Smooth muscle cell (in vitro differentiated cells): ENCODE data around the gene TUBB. TPM values are rescaled to one million over a fixed set of nuclear protein-coding genes. Genes with fewer than 3 reads are reported as not detected.
"Not testable (repeated sequence)": the region's sequence is repeated elsewhere in the genome, so short reads cannot be mapped to it uniquely, and the experiment has no call there.

Source experiments
- DNase-seq: peaks from one replicate; lab custom pipeline; 2025; ENCODE audit not compliant: unreplicated experiment; lab: John Stamatoyannopoulos, UW
- H2AFZ ChIP-seq: fragments of 200-600 bp; sonication (generic); 2 replicates; pipeline ENCODE4 v1.6.0; 2016; ENCODE audit warnings: antibody characterized with exemption, low read depth, mild to moderate bottlenecking
- H3F3A ChIP-seq: fragments of 200-600 bp; sonication (generic); 2 replicates; pipeline ENCODE4 v1.6.0; 2017; ENCODE audit warnings: antibody characterized with exemption, low read depth
- H3K27ac ChIP-seq: fragments of 200-600 bp; sonication (generic); 2 replicates; pipeline ENCODE4 v1.5.1; 2016; ENCODE audit warnings: low read depth, mild to moderate bottlenecking
- H3K27me3 ChIP-seq: fragments of 200-600 bp; sonication (generic); 2 replicates; pipeline ENCODE4 v1.6.1; 2016; ENCODE audit warnings: low read depth, mild to moderate bottlenecking
- H3K36me3 ChIP-seq: fragments of 200-600 bp; sonication (generic); 2 replicates; pipeline ENCODE4 v1.5.1; 2016; ENCODE audit warnings: low read depth
- H3K4me1 ChIP-seq: fragments of 200-600 bp; sonication (generic); 2 replicates; pipeline ENCODE4 v1.5.1; 2016; ENCODE audit warnings: low read depth
- H3K4me2 ChIP-seq: fragments of 200-600 bp; sonication (generic); 2 replicates; pipeline ENCODE4 v1.6.0; 2016; ENCODE audit warnings: mild to moderate bottlenecking
- H3K4me3 ChIP-seq: fragments of 200-600 bp; sonication (generic); 2 replicates; pipeline ENCODE4 v1.5.1; 2016; ENCODE audit warnings: mild to moderate bottlenecking
- H3K79me2 ChIP-seq: fragments of 200-600 bp; sonication (generic); 2 replicates; pipeline ENCODE4 v1.6.0; 2016; ENCODE audit warnings: low read depth, mild to moderate bottlenecking
- H3K9ac ChIP-seq: fragments of 200-600 bp; sonication (generic); 2 replicates; pipeline ENCODE4 v1.6.0; 2016; ENCODE audit warnings: low read depth
- H3K9me3 ChIP-seq: fragments of 200-600 bp; sonication (generic); replicated peaks from 2 replicates; pipeline ENCODE4 v1.5.1; 2016; ENCODE audit warnings: low read depth
- H4K20me1 ChIP-seq: fragments of 200-600 bp; sonication (generic); 2 replicates; pipeline ENCODE4 v1.6.0; 2016; ENCODE audit warnings: low read depth
- CTCF ChIP-seq: fragments of 200-600 bp; sonication (generic); IDR thresholded peaks from 2 replicates; pipeline ENCODE4 v1.5.1; 2017; ENCODE audit warnings: borderline replicate concordance, mild to moderate bottlenecking, antibody characterized with exemption; ENCODE audit not compliant: insufficient read depth, poor library complexity, severe bottlenecking
- WGBS: methylation state at CpG from one replicate; pipeline ENCODE4 v1.1.7; 2016; ENCODE audit warnings: low lambda C conversion rate; 5-methylcytosine and 5-hydroxymethylcytosine counted together
- polyA plus RNA-seq: library from polyadenylated mRNA; unstranded; fragments of >200 nt; fragmentation: Nextera tagmentation; extraction: Ambion mirVana; gene quantifications from 2 replicates; pipeline ENCODE4 v1.2.1, GENCODE V29; 2016
- total RNA-seq: library from RNA; depleted of rRNA; stranded (reverse); fragments of >200 nt; gene quantifications from 2 replicates; pipeline ENCODE4 v1.2.3, GENCODE V29; 2014

The TUBB gene
- total and polyA plus RNA-seq, 2 experiments from 2014 or later = 1,009 to 1,039 TPM

DNA sequence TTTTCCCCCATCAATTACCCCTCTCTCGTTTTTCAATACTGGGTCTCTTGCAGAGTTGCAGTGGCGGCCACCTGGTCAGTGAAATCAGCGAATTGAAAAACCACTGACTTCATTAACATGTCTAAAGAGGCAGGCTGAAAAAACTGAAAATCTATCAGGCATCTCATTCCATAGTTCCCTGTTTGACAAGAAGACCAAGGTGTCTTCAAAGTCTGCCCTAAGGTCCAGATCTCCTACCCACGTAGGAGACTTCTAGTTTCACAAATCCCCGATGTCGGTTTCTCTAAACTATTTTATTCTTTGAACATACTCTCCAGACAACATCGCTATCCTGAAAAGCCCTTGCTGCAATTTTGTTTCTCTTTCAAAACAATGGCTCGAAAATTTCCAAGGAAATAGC, 796 bp upstream of the TUBB start:
- H3K4me3 ChIP-seq = peak overlapping the region; percentile 83
- peak overlapping the region; percentile 23 for H2AFZ ChIP-seq
- H3F3A ChIP-seq = peaks cover 29% of the 10 kb centered on the region
- peak overlapping the region; percentile 78 for H3K27ac ChIP-seq
- peaks cover 31% of the 10 kb centered on the region for H3K4me1 ChIP-seq
- no peaks in the 10 kb centered on the region for H3K9me3 ChIP-seq
- no peak for TF ChIP-seq CTCF
- no peak for DNase-seq
- no peaks in the 10 kb centered on the region for H3K27me3 ChIP-seq
- H3K4me2 ChIP-seq = peak overlapping the region; percentile 84
- peaks cover 64% of the 10 kb centered on the region for H3K79me2 ChIP-seq
- H3K36me3 ChIP-seq = no peaks in the 10 kb centered on the region
- H4K20me1 ChIP-seq = peaks cover 32% of the 10 kb centered on the region
- 10% methylated on average over 8 of the region's 8 CpGs for WGBS
- peak overlapping the region; percentile 52 for H3K9ac ChIP-seq

DNA sequence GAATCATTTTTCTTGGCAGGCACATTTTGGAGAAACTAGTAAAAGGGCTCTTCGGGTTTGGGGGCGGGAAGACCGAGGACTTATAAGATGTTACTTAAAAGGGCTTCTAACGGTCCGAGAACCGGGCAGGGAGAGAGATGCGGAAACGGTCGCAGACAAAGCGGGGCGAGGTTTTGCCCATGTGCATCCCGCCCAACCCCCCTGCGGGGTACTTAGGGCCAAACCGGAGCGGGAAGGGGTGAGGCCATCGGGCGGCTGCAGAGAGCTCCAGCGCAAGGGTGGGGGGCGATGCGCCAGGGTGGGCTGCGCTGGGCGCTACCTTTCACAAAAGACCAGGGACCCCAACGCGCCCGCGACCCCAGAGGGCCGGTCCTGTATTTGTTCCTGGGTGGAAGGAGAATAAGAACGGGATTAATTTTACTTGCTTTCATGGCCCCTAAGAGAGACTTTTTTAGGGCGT, 616 bp downstream of the TUBB start:
- no peak for TF ChIP-seq CTCF
- 0% methylated on average over 18 of the region's 29 CpGs for WGBS
- Histone ChIP-seq H2AFZ (no peak overlapping the region), H3K27ac (peak overlapping the region; percentile 93), H3F3A (peaks cover 43% of the 10 kb centered on the region), H3K9ac (peak overlapping the region; percentile 80), H3K9me3 (no peaks in the 10 kb centered on the region), H3K79me2 (peaks cover 67% of the 10 kb centered on the region), H3K27me3 (no peaks in the 10 kb centered on the region), H3K36me3 (no peaks in the 10 kb centered on the region), H3K4me1 (peaks cover 36% of the 10 kb centered on the region), H4K20me1 (peaks cover 46% of the 10 kb centered on the region), H3K4me2 (peak overlapping the region; percentile 84), H3K4me3 (peak overlapping the region; percentile 83)
- DNase-seq = no peak

DNA sequence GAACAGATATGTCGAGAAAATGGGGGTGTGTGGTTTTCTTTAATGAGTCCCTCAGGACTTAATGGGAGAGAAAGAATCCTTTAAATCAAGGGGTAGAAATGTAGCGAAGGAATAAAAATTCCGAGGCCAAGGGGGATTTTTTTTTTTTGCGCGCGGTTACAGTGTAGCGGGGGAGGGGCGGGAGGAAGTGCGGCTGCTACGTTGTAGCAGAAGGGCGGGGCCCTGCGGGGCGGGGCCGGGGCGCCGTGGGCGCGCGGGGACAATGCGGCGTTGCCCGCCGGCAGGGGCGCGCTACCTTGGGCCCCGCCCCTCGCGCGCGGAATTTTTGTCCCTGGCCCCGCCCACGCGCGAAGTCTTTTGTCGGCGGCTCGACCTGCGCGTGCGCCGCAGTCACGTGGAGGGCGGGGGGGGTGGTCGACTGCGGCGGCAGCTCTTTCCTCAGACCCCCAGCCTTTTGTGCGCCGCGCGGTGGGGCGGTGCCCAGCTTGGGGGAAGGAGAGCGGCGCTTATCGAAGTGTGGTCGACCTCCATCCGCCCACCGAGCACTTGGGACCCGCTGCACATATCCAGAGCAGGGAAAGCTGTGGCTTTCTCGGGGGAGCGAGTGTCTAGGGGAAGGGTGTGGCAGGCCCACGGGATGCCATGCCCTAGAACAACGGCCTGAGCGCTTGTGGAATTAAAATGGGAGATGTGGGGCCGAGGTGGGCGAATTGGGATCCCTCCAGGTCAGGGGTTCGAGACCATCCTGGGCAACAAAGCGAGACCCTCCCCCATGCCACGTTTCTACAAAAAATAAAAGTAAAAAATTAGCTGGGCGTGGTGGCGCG, 1.3 kb downstream of the TUBB start:
- peaks cover 47% of the 10 kb centered on the region for H3F3A ChIP-seq
- peaks cover 63% of the 10 kb centered on the region for H3K79me2 ChIP-seq
- peak; percentile 81 for DNase-seq
- peak overlapping the region; percentile 93 for H3K27ac ChIP-seq
- peaks cover 30% of the 10 kb centered on the region for H3K4me1 ChIP-seq
- H3K36me3 ChIP-seq = no peaks in the 10 kb centered on the region
- peak overlapping the region; percentile 84 for H3K4me2 ChIP-seq
- no peaks in the 10 kb centered on the region for H3K27me3 ChIP-seq
- no peaks in the 10 kb centered on the region for H3K9me3 ChIP-seq
- peaks cover 51% of the 10 kb centered on the region for H4K20me1 ChIP-seq
- H2AFZ ChIP-seq = no peak overlapping the region
- H3K9ac ChIP-seq = peak overlapping the region; percentile 92
- peak; percentile 42 for TF ChIP-seq CTCF
- H3K4me3 ChIP-seq = peak overlapping the region; percentile 83
- 3% methylated on average over 34 of the region's 71 CpGs for WGBS

DNA sequence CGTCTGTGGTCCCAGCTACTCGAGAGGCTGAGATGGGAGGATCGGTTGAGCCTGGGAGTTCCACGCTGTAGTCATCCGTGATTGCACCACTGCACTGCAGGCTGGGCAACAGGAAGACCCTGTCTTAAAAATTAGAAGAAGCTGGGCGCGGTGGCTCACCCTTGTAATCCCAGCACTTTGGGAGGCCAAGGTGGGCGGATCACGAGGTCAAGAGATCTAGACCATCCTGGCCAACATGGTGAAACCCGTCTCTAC, 1.8 kb downstream of the TUBB start:
- Histone ChIP-seq H3F3A (peaks cover 53% of the 10 kb centered on the region), H3K79me2 (peaks cover 58% of the 10 kb centered on the region), H3K27ac (peak overlapping the region; percentile 89), H3K4me3 (peak overlapping the region; percentile 83), H3K9ac (peak overlapping the region; percentile 92), H3K4me2 (peak overlapping the region; percentile 84), H3K4me1 (peaks cover 27% of the 10 kb centered on the region), H4K20me1 (peaks cover 57% of the 10 kb centered on the region)
- not testable (repeated sequence) for H3K9me3 ChIP-seq, H2AFZ ChIP-seq, DNase-seq, H3K27me3 ChIP-seq, H3K36me3 ChIP-seq
- WGBS = 1% methylated on average over 10 of the region's 10 CpGs
